ENCODE data around the gene BCL2L11.
A peak's percentile ranks its signal among the peaks of the same experiment; 100 is the strongest.

BCL2L11 gene

DNA sequence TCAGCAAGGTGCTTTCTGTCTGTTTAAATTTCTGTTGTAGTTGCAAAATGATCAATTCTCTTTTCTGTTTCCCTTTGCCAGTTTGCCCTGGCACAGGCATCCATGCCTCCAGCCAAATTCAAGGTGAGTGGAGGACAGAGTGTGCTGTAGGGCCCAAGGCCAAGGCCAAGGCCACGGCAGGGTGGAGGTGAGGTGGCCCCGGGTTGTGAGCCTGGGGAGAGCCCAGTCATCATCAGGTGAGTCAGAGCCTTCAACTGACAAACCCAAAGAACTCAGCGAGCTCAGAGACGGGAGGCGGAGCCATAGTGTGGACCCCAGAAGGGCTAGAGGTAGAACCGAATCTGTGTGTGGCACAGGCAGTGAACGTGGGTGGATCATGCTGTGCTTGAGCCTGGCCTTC lies 55.7 kb downstream of the BCL2L11 start:
- no peak for DNase-seq (ENCODE audit: low read depth)
- no peak overlapping the region for H3K4me3 ChIP-seq (ENCODE audit: low read length)
- TF ChIP-seq, protein P1, sequence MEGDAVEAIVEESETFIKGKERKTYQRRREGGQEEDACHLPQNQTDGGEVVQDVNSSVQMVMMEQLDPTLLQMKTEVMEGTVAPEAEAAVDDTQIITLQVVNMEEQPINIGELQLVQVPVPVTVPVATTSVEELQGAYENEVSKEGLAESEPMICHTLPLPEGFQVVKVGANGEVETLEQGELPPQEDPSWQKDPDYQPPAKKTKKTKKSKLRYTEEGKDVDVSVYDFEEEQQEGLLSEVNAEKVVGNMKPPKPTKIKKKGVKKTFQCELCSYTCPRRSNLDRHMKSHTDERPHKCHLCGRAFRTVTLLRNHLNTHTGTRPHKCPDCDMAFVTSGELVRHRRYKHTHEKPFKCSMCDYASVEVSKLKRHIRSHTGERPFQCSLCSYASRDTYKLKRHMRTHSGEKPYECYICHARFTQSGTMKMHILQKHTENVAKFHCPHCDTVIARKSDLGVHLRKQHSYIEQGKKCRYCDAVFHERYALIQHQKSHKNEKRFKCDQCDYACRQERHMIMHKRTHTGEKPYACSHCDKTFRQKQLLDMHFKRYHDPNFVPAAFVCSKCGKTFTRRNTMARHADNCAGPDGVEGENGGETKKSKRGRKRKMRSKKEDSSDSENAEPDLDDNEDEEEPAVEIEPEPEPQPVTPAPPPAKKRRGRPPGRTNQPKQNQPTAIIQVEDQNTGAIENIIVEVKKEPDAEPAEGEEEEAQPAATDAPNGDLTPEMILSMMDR (conservative IDR thresholded peaks at IDR 0.05; ENCODE audit: low read length) = no peak

DNA sequence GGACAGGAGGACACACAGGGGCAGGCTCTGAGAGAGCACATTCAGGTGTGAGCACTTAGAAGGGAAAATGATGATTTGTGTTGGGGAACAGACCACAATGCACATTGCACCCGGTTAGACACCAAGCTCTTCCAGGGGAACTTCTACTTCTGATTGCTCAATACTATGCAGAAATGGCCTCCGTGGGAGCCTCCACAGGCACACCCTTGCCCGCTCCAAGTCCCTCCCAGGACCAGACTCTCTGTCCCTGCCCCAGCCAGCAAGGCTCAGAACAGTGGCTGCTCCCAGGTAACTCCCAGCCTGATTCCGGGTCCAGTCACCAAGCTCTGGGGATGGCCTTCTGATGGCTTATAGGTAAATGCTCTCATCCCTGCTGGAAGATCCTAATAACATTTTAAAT lies 56.2 kb downstream of the BCL2L11 start:
- H3K4me3 ChIP-seq (ENCODE audit: low read length) = no peak overlapping the region
- DNase-seq (ENCODE audit: low read depth) = no peak
- TF ChIP-seq, protein P1 (conservative IDR thresholded peaks at IDR 0.05; ENCODE audit: low read length) = no peak

DNA sequence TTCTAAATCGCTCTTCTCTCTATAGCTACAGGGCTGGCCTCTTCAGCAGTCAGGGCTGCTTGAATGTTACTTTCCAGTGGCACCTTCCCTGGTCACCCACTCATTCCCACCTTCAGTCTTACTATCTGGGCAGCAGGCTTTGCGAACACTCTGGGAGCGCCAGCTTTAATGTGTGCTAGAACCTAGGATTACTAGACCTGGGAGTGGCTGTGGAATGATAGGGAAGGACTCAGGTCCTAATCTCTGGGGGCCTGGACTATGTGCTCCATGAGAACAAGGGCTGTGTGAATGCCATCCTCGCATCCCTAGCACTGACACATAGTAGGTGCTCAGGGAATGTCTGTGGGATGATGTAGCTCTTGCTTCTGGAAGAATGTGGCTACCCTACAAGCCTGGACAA lies 57.6 kb downstream of the BCL2L11 start:
- H3K4me3 ChIP-seq (ENCODE audit: low read length) = no peak overlapping the region
- DNase-seq (ENCODE audit: low read depth) = no peak
- TF ChIP-seq, protein P1 (conservative IDR thresholded peaks at IDR 0.05; ENCODE audit: low read length) = no peak

DNA sequence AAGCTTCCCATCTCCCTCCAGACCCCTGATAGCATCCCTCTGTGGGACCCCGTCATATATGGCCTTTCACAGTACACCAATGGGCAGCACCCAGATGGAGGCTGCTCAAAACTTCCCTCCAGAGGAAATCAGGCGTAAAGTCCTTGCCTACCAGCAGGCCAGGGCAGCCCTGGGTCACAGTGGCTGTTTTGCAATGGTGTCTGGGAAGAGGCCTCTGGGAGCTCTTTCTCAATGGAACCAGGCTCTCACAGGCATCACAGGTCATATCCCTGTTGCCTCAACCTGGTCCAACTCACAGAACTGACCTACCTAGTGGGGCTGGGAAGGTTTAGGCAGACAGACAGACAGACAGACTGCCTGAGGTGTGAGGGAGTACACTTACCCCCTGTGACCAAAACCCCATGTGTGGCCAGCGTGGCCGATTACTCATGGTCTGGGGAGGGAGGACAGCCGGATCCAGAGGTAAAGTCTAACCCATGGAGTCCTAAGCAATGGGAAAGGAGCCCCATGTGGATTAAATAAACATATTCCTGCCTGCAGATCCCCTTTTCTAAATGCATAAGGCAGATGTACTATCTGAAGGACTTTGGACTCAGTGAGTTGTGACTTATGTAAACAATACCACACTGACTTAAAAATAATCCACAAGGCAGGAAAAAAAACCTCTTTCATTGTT lies 58.2 kb downstream of the BCL2L11 start:
- peak; percentile 10 for DNase-seq (ENCODE audit: low read depth)
- no peak overlapping the region for H3K4me3 ChIP-seq (ENCODE audit: low read length)
- TF ChIP-seq, protein P1 (conservative IDR thresholded peaks at IDR 0.05; ENCODE audit: low read length) = no peak

DNA sequence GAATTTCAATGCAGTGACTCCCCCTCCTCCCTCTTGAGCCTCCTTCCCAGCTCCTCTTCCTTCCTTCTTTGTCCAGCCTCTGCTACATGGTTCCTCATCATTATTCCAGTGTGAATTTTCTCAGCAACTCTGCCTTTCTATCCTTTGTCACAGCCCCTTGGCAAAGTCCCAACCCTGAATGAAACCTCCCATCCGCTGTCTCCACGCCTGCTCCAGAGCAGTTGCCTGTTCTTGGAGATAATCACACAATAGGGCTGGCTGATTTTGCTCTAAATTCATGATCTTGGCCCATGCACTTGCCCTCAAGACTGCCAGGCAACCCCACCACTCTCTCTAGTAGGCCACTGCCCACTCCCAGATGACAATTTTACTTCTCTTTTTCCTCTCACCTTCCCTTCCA lies 61.4 kb downstream of the BCL2L11 start:
- TF ChIP-seq, protein P1 (conservative IDR thresholded peaks at IDR 0.05; ENCODE audit: low read length) = no peak
- DNase-seq (ENCODE audit: low read depth) = no peak
- H3K4me3 ChIP-seq (ENCODE audit: low read length) = no peak overlapping the region

DNA sequence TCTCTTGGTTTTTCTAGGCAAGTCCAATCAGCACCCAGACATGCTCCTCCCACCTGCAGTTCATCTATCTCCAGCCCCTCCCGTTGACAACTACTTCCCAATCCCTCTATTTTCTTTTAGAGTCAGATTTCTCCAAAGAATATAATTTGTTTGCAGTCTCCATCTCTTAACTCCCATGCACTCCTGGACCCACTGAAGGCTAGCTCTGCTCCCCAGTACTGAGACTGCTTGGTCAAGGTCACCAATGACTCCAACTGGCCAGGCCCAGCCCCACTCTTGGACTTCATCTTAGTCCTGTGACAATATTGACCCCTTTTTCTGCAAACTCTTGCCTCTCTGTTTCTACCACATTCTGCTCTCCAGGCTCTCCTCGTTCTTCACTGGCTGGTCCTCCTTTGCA lies 62.0 kb downstream of the BCL2L11 start:
- H3K4me3 ChIP-seq (ENCODE audit: low read length) = no peak overlapping the region
- DNase-seq (ENCODE audit: low read depth) = no peak
- TF ChIP-seq, protein P1 (conservative IDR thresholded peaks at IDR 0.05; ENCODE audit: low read length) = no peak

DNA sequence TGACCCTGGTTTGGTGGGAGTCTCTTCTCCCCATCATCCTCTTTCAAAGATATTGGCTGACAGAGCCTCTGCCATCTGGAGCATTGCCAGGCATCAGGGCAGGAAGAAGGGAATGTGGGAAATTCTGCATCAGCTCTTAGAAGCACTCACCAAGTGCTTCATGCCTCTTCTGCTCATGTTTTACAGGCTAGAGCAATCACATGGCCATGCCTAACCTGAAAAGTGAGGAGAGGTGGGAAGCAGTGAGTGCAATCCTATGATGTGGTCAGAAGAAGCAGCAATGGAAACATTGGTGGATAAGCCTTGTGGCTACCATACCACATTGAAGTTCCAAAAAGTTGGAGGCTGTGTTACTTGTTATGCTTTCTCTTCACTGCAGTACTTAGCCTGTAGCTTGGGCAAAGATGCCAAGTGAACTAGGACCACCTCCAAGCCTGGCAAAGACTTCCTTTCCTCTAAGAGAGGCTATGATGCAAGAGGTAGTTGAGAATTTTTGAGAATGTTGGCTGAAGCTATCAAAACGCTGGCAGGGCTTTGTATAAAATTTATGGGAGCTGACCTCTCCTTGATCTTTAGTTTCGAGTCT lies 64.1 kb downstream of the BCL2L11 start:
- TF ChIP-seq, protein P1 (conservative IDR thresholded peaks at IDR 0.05; ENCODE audit: low read length) = no peak
- H3K4me3 ChIP-seq (ENCODE audit: low read length) = no peak overlapping the region
- peak; percentile 39 for DNase-seq (ENCODE audit: low read depth)
